H9 (cell line): ENCODE measurements around the gene RCOR2. TPM values are rescaled to one million over a fixed set of nuclear protein-coding genes. Genes with fewer than 3 reads are reported as not detected.

Source experiments
- DNase-seq: peaks from one replicate; pipeline ENCODE4 v3.0.0-alpha.2; 2017
- H2AFZ ChIP-seq: one replicate; pipeline ENCODE4 v1.6.1; 2013; ENCODE audit warnings: mild to moderate bottlenecking, low read length, control low read depth, moderate library complexity
- H2AK5ac ChIP-seq: 2 replicates; pipeline ENCODE4 v1.6.1; 2013; ENCODE audit warnings: low read length, control low read depth, mixed read lengths; ENCODE audit not compliant: insufficient read length
- H2BK120ac ChIP-seq: one replicate; pipeline ENCODE4 v1.6.1; 2013; ENCODE audit warnings: low read depth, mild to moderate bottlenecking, low read length, control low read depth, inconsistent platforms; ENCODE audit not compliant: poor library complexity, severe bottlenecking
- H2BK12ac ChIP-seq: 2 replicates; pipeline ENCODE4 v1.6.1; 2013; ENCODE audit warnings: low read length, control low read depth, mixed read lengths, low read depth; ENCODE audit not compliant: insufficient read length
- H2BK15ac ChIP-seq: 2 replicates; pipeline ENCODE4 v1.6.1; 2013; ENCODE audit warnings: low read depth, low read length, control low read depth
- H2BK20ac ChIP-seq: one replicate; pipeline ENCODE4 v1.6.1; 2013; ENCODE audit warnings: low read depth, mild to moderate bottlenecking, low read length, control low read depth, inconsistent platforms; ENCODE audit not compliant: poor library complexity, severe bottlenecking
- H2BK5ac ChIP-seq: 2 replicates; pipeline ENCODE4 v1.6.1; 2013; ENCODE audit warnings: low read length, control low read depth, mixed read lengths; ENCODE audit not compliant: insufficient read length
- H3K14ac ChIP-seq: 2 replicates; pipeline ENCODE4 v1.6.1; 2013; ENCODE audit warnings: low read length, control low read depth; ENCODE audit not compliant: insufficient read depth
- H3K18ac ChIP-seq: 2 replicates; pipeline ENCODE4 v1.6.1; 2013; ENCODE audit warnings: low read depth, mild to moderate bottlenecking, mixed read lengths, low read length, control low read depth; ENCODE audit not compliant: insufficient read length
- H3K23ac ChIP-seq: 2 replicates; pipeline ENCODE4 v1.6.1; 2013; ENCODE audit warnings: low read length, control low read depth, mixed read lengths, low read depth; ENCODE audit not compliant: insufficient read length
- H3K23me2 ChIP-seq: 2 replicates; pipeline ENCODE4 v1.6.1; 2013; ENCODE audit warnings: low read depth, mild to moderate bottlenecking, mixed read lengths, low read length, control low read depth; ENCODE audit not compliant: insufficient read length, poor library complexity, severe bottlenecking
- H3K27ac ChIP-seq: 2 replicates; pipeline ENCODE4 v1.5.1; 2013; ENCODE audit warnings: low read length, control low read depth, mixed read lengths, low read depth; ENCODE audit not compliant: insufficient read length
- H3K27me3 ChIP-seq: 2 replicates; pipeline ENCODE4 v1.6.1; 2013; ENCODE audit warnings: low read length, control low read depth, inconsistent platforms; ENCODE audit not compliant: insufficient read depth
- H3K4ac ChIP-seq: 2 replicates; pipeline ENCODE4 v1.6.1; 2013; ENCODE audit warnings: low read depth, mild to moderate bottlenecking, control low read depth, inconsistent platforms, low read length, moderate library complexity
- H3K4me1 ChIP-seq: 2 replicates; pipeline ENCODE4 v1.6.1; 2013; ENCODE audit warnings: low read length, control low read depth, inconsistent platforms; ENCODE audit not compliant: insufficient read depth
- H3K4me2 ChIP-seq: 2 replicates; pipeline ENCODE4 v1.6.1; 2013; ENCODE audit warnings: low read length, control low read depth, mixed read lengths; ENCODE audit not compliant: insufficient read length, insufficient read depth
- H3K56ac ChIP-seq: 2 replicates; pipeline ENCODE4 v1.6.1; 2013; ENCODE audit warnings: low read depth, mild to moderate bottlenecking, mixed read lengths, low read length, control low read depth; ENCODE audit not compliant: insufficient read length
- H3K79me1 ChIP-seq: 2 replicates; pipeline ENCODE4 v1.6.1; 2013; ENCODE audit warnings: low read depth, mild to moderate bottlenecking, moderate library complexity, low read length, control low read depth, inconsistent platforms; ENCODE audit not compliant: insufficient read depth, poor library complexity, severe bottlenecking
- H3K79me2 ChIP-seq: 2 replicates; pipeline ENCODE4 v1.6.1; 2013; ENCODE audit warnings: low read length, control low read depth, inconsistent platforms; ENCODE audit not compliant: insufficient read depth
- H3K9ac ChIP-seq: 2 replicates; pipeline ENCODE4 v1.6.1; 2013; ENCODE audit warnings: low read length, control low read depth, mixed read lengths; ENCODE audit not compliant: insufficient read length; ENCODE audit errors: extremely low read depth
- H3K9me3 ChIP-seq: one replicate; pipeline ENCODE4 v1.6.1; 2013; ENCODE audit warnings: low read depth, low read length, inconsistent platforms; ENCODE audit not compliant: control insufficient read depth
- H3T11ph ChIP-seq: one replicate; pipeline ENCODE4 v1.6.1; 2013; ENCODE audit warnings: mild to moderate bottlenecking, low read length, control low read depth, inconsistent platforms
- H4K20me1 ChIP-seq: one replicate; pipeline ENCODE4 v1.6.1; 2013; ENCODE audit not compliant: control insufficient read depth, insufficient read length, insufficient read depth
- H4K5ac ChIP-seq: 2 replicates; pipeline ENCODE4 v1.6.1; 2013; ENCODE audit warnings: low read depth, mild to moderate bottlenecking, mixed read lengths, low read length, control low read depth; ENCODE audit not compliant: insufficient read length
- H4K8ac ChIP-seq: replicated peaks from 2 replicates; pipeline ENCODE4 v1.6.1; 2013; ENCODE audit warnings: low read length, control low read depth, mixed read lengths, low read depth; ENCODE audit not compliant: insufficient read length
- H4K91ac ChIP-seq: 2 replicates; pipeline ENCODE4 v1.6.1; 2013; ENCODE audit warnings: low read depth, mild to moderate bottlenecking, moderate library complexity, mixed read lengths, low read length, control low read depth; ENCODE audit not compliant: insufficient read length
- H3K27ac Mint-ChIP-seq, 3 experiments: 2 replicates in 2 of 3; 3 replicates in 1 of 3; pipeline ENCODE4 v1.8.0; 2020 to 2021; ENCODE audit warnings: mixed read lengths in 3 of 3, mild to moderate bottlenecking in 1 of 3, moderate library complexity in 1 of 3
- H3K27me3 Mint-ChIP-seq: 2 replicates; pipeline ENCODE4 v1.8.0; 2021; ENCODE audit warnings: low read depth, mild to moderate bottlenecking, moderate library complexity, mixed read lengths
- H3K36me3 Mint-ChIP-seq, 3 experiments: 2 replicates in 2 of 3; 3 replicates in 1 of 3; pipeline ENCODE4 v1.8.0; 2020 to 2021; ENCODE audit warnings: low read depth in 3 of 3, mixed read lengths in 3 of 3; ENCODE audit not compliant: insufficient read depth in 1 of 3
- H3K4me1 Mint-ChIP-seq, 2 experiments: 2 replicates each; pipeline ENCODE4 v1.8.0; 2020; ENCODE audit warnings: mixed read lengths in 2 of 2
- H3K4me3 Mint-ChIP-seq, 2 experiments: 2 replicates in 1 of 2; 3 replicates in 1 of 2; pipeline ENCODE4 v1.8.0; 2020 to 2021; ENCODE audit warnings: mild to moderate bottlenecking in 2 of 2, mixed read lengths in 2 of 2, moderate library complexity in 1 of 2
- H3K9me3 Mint-ChIP-seq, 2 experiments: 2 replicates in 1 of 2; 3 replicates in 1 of 2; pipeline ENCODE4 v1.8.0; 2020; ENCODE audit warnings: mild to moderate bottlenecking in 2 of 2, mixed read lengths in 2 of 2, moderate library complexity in 1 of 2
- WGBS: extraction: QIAGEN DNeasy Blood & Tissue Kit; methylation state at CpG from one replicate; pipeline ENCODE4 v1.1.7; 2013; ENCODE audit warnings: missing lambda C conversion rate, low lambda C conversion rate, mixed read lengths; ENCODE audit not compliant: insufficient read length; ENCODE audit errors: extremely low coverage; 5-methylcytosine and 5-hydroxymethylcytosine counted together
- total RNA-seq: library from RNA; stranded (reverse); gene quantifications from 2 replicates; pipeline ENCODE4 v1.2.1, GENCODE V29; 2021
- TF ChIP-seq, protein P1 (sequence below): fragments of 200-600 bp; sonication (generic); conservative IDR thresholded peaks from 3 replicates; pipeline ENCODE4 v1.8.0; 2021; ENCODE audit warnings: antibody characterized with exemption, mild to moderate bottlenecking

Gene RCOR2
- total RNA-seq, 1 experiment from 2014 or later = 118 TPM

DNA sequence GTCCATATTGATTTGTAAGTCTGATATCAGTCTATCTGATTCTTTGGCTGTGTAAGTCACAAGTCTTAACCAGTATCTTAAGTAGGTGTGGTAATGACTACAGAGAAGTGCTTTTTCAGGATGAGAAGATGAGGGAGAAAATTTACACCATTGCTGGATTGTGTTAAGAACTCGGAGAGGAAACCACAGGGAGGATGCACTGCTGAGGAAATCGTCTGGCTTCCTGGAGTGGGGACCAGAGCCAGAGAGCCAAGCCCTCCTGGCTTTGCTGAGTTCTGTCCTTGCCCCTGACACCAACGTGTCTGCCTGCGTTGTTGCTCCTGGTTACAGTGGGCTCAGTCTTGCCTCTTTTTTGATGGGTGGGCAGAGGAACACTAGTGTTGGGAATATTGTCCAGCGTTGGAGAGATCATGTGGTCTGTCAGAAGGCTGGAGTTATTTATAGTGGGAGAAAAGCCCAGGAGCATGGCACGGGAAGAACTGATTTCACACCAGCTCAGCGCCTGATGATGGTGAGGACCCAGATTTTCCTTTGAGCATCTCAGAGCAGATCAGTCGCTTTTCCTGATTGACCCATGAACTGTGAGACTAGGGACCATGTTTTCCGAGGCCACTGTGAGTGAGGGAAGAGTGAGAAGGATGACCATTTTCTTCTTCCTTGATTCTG is 48.4 kb downstream of the RCOR2 start:
- TF ChIP-seq, protein P1, sequence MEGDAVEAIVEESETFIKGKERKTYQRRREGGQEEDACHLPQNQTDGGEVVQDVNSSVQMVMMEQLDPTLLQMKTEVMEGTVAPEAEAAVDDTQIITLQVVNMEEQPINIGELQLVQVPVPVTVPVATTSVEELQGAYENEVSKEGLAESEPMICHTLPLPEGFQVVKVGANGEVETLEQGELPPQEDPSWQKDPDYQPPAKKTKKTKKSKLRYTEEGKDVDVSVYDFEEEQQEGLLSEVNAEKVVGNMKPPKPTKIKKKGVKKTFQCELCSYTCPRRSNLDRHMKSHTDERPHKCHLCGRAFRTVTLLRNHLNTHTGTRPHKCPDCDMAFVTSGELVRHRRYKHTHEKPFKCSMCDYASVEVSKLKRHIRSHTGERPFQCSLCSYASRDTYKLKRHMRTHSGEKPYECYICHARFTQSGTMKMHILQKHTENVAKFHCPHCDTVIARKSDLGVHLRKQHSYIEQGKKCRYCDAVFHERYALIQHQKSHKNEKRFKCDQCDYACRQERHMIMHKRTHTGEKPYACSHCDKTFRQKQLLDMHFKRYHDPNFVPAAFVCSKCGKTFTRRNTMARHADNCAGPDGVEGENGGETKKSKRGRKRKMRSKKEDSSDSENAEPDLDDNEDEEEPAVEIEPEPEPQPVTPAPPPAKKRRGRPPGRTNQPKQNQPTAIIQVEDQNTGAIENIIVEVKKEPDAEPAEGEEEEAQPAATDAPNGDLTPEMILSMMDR = no peak
- H3K4me2 ChIP-seq = no peak overlapping the region
- H3K4me1 Mint-ChIP-seq = peaks cover 58 to 63% of the 10 kb centered on the region in 2 experiments
- no peak overlapping the region for H3K18ac ChIP-seq
- H3K4me1 ChIP-seq = peaks cover 12% of the 10 kb centered on the region; the same call in 1 of the 2 replicates
- H3K79me2 ChIP-seq = peaks cover 15% of the 10 kb centered on the region; the same call in 1 of the 2 replicates
- H3K4me3 Mint-ChIP-seq = no peak overlapping the region
- H3K27ac Mint-ChIP-seq = peak overlapping the region in 1 of 3 experiments; percentile 1; a peak in 3 of 7 replicates
- no peak overlapping the region for H2AFZ ChIP-seq
- no peak overlapping the region for H3K56ac ChIP-seq
- no CpG with 5 or more reads among the region's 9 CpGs for WGBS
- no peak overlapping the region for H3K27ac ChIP-seq
- H2BK5ac ChIP-seq = no peak overlapping the region
- no peak overlapping the region for H3K23ac ChIP-seq
- no peak overlapping the region for H3K4ac ChIP-seq
- no peak overlapping the region for H4K8ac ChIP-seq
- no peaks in the 10 kb centered on the region for H3K9me3 ChIP-seq
- H3T11ph ChIP-seq = no peak overlapping the region
- H2BK120ac ChIP-seq = no peak overlapping the region
- H3K36me3 Mint-ChIP-seq = peaks cover 0 to 3% (median 0%) of the 10 kb centered on the region in 3 experiments; a peak in 2 of 7 replicates
- no peak overlapping the region for H2BK12ac ChIP-seq
- H3K27me3 ChIP-seq = no peaks in the 10 kb centered on the region
- H4K20me1 ChIP-seq = no peaks in the 10 kb centered on the region
- no peaks in the 10 kb centered on the region for H3K27me3 Mint-ChIP-seq
- no peak overlapping the region for H4K5ac ChIP-seq
- no peaks in the 10 kb centered on the region for H3K9me3 Mint-ChIP-seq
- H2BK15ac ChIP-seq = no peak overlapping the region
- H2AK5ac ChIP-seq = no peak overlapping the region
- H3K14ac ChIP-seq = no peak overlapping the region
- no peak overlapping the region for H3K9ac ChIP-seq
- H2BK20ac ChIP-seq = no peak overlapping the region
- no peak overlapping the region for H4K91ac ChIP-seq
- no peak for DNase-seq
- peaks cover 13% of the 10 kb centered on the region for H3K79me1 ChIP-seq
- H3K23me2 ChIP-seq = no peaks in the 10 kb centered on the region
